GM23338 (cell line): Measurements from ENCODE around the gene SEZ6L. TPM values are rescaled to one million over a fixed set of nuclear protein-coding genes. Genes with fewer than 3 reads are reported as not detected.

ENCODE experiments used
- ATAC-seq: fragments of 200-7000 bp; cut with Tn5 transposase; 3 replicates; pipeline ENCODE4 v1.9.1; 2020
- DNase-seq: peaks from one replicate; pipeline ENCODE4 v3.0.0-alpha.2; 2015; ENCODE audit warnings: low spot score
- H2AFZ ChIP-seq: fragments of 200-600 bp; sonication (generic); 2 replicates; pipeline ENCODE4 v1.8.0; 2016; ENCODE audit warnings: antibody characterized with exemption, mild to moderate bottlenecking, moderate library complexity
- H3F3A ChIP-seq: fragments of 200-600 bp; sonication (generic); replicated peaks from 2 replicates; pipeline ENCODE4 v1.8.0; 2017; ENCODE audit warnings: antibody characterized with exemption, mixed run types, low read depth
- H3K27ac ChIP-seq: fragments of 200-600 bp; sonication (generic); 2 replicates; pipeline ENCODE4 v1.6.1; 2016; ENCODE audit warnings: low read depth
- H3K27me3 ChIP-seq: fragments of 200-600 bp; sonication (generic); 2 replicates; pipeline ENCODE4 v1.8.0; 2016; ENCODE audit warnings: mild to moderate bottlenecking, mixed run types, moderate library complexity; ENCODE audit not compliant: insufficient read depth
- H3K36me3 ChIP-seq: fragments of 200-600 bp; sonication (generic); 2 replicates; pipeline ENCODE4 v1.8.0; 2016; ENCODE audit warnings: mild to moderate bottlenecking; ENCODE audit not compliant: insufficient read depth
- H3K4me1 ChIP-seq: fragments of 200-600 bp; sonication (generic); 2 replicates; pipeline ENCODE4 v1.8.0; 2016; ENCODE audit warnings: mild to moderate bottlenecking, moderate library complexity; ENCODE audit not compliant: insufficient read depth
- H3K4me2 ChIP-seq: fragments of 200-600 bp; sonication (generic); 2 replicates; pipeline ENCODE4 v1.7.1; 2017; ENCODE audit warnings: mixed run types
- H3K4me3 ChIP-seq: fragments of 200-600 bp; sonication (generic); 2 replicates; pipeline ENCODE4 v1.6.1; 2016; ENCODE audit warnings: mixed run types
- H3K79me2 ChIP-seq: fragments of 200-600 bp; sonication (generic); replicated peaks from 2 replicates; pipeline ENCODE4 v1.8.0; 2017; ENCODE audit warnings: mild to moderate bottlenecking; ENCODE audit not compliant: insufficient read depth
- H3K9me2 ChIP-seq: fragments of 200-600 bp; sonication (generic); 2 replicates; pipeline ENCODE4 v1.8.0; 2017; ENCODE audit not compliant: insufficient read depth
- H4K20me1 ChIP-seq: fragments of 200-600 bp; sonication (generic); replicated peaks from 2 replicates; pipeline ENCODE4 v1.8.0; 2017; ENCODE audit warnings: mild to moderate bottlenecking; ENCODE audit not compliant: insufficient read depth
- H3K27ac Mint-ChIP-seq: 2 replicates; pipeline ENCODE4 v1.8.0; 2020; ENCODE audit warnings: inconsistent platforms, mild to moderate bottlenecking, moderate library complexity, mixed read lengths
- H3K27me3 Mint-ChIP-seq: 3 replicates; pipeline ENCODE4 v1.8.0; 2022; ENCODE audit warnings: low read depth, mild to moderate bottlenecking, moderate library complexity, mixed read lengths, inconsistent platforms; ENCODE audit not compliant: insufficient read depth, poor library complexity
- H3K36me3 Mint-ChIP-seq: 3 replicates; pipeline ENCODE4 v1.8.0; 2021; ENCODE audit warnings: low read depth, mild to moderate bottlenecking, inconsistent platforms, moderate library complexity, mixed read lengths
- H3K4me1 Mint-ChIP-seq: 3 replicates; pipeline ENCODE4 v1.8.0; 2020; ENCODE audit warnings: mild to moderate bottlenecking, inconsistent platforms, mixed read lengths
- H3K4me3 Mint-ChIP-seq: 3 replicates; pipeline ENCODE4 v1.8.0; 2021; ENCODE audit warnings: moderate library complexity, mild to moderate bottlenecking, inconsistent platforms, mixed read lengths
- H3K9me3 Mint-ChIP-seq: 3 replicates; pipeline ENCODE4 v1.8.0; 2020; ENCODE audit warnings: moderate library complexity, mild to moderate bottlenecking, inconsistent platforms, mixed read lengths
- CREB1 ChIP-seq: fragments of 250-450 bp; sonication (Bioruptor Pico); IDR thresholded peaks from 2 replicates; pipeline ENCODE4 v1.5.0; 2020; ENCODE audit warnings: low read depth, mild to moderate bottlenecking, moderate library complexity
- ETS1 ChIP-seq: IDR thresholded peaks from 2 replicates; pipeline ENCODE4 v1.6.1; 2016; ENCODE audit warnings: antibody characterized with exemption
- EZH2 ChIP-seq: fragments of 200-600 bp; sonication (generic); IDR thresholded peaks from one replicate; pipeline ENCODE4 v1.8.0; 2017; ENCODE audit warnings: antibody characterized with exemption, mild to moderate bottlenecking, low read depth; ENCODE audit not compliant: unreplicated experiment
- EZH2phosphoT487 ChIP-seq: fragments of 200-600 bp; sonication (generic); IDR thresholded peaks from one replicate; pipeline ENCODE4 v1.8.1; 2018; ENCODE audit warnings: antibody characterized with exemption; ENCODE audit not compliant: unreplicated experiment
- JUNB ChIP-seq: IDR thresholded peaks from one replicate; pipeline ENCODE4 v1.6.1; 2016; ENCODE audit warnings: antibody characterized with exemption; ENCODE audit not compliant: unreplicated experiment
- NANOG ChIP-seq: IDR thresholded peaks from 2 replicates; pipeline ENCODE4 v1.6.1; 2016; ENCODE audit warnings: antibody characterized with exemption, borderline replicate concordance
- POLR2AphosphoS5 ChIP-seq: IDR thresholded peaks from 2 replicates; pipeline ENCODE4 v1.6.1; 2016; ENCODE audit warnings: antibody characterized with exemption, low read depth
- STAT1 ChIP-seq: IDR thresholded peaks from one replicate; pipeline ENCODE4 v1.6.1; 2016; ENCODE audit warnings: antibody characterized with exemption; ENCODE audit not compliant: unreplicated experiment
- ZNF114 ChIP-seq: fragments of 250-450 bp; sonication (Bioruptor Pico); IDR thresholded peaks from 2 replicates; pipeline ENCODE4 v1.5.0; 2020; ENCODE audit warnings: mild to moderate bottlenecking, moderate library complexity
- ZNF331 ChIP-seq: fragments of 250-450 bp; sonication (Bioruptor Pico); IDR thresholded peaks from 2 replicates; pipeline ENCODE4 v1.5.0; 2020; ENCODE audit warnings: low read depth, mild to moderate bottlenecking, moderate library complexity
- ZNF462 ChIP-seq: fragments of 250-450 bp; sonication (Bioruptor Pico); IDR thresholded peaks from 2 replicates; pipeline ENCODE4 v1.5.0; 2020; ENCODE audit warnings: mild to moderate bottlenecking, moderate library complexity
- polyA plus RNA-seq: library from polyadenylated mRNA; unstranded; fragments of >200 nt; fragmentation: Nextera tagmentation; extraction: Ambion mirVana; gene quantifications from 2 replicates; pipeline ENCODE4 v1.2.1, GENCODE V29; 2016
- total RNA-seq: library from RNA; depleted of rRNA; stranded (reverse); fragments of >200 nt; shearing (Covaris generic); gene quantifications from 2 replicates; pipeline ENCODE4 v1.2.3, GENCODE V29; 2014
- TF ChIP-seq, protein P1 (sequence below), 2 experiments: fragments of 200-600 bp in 1 of 2; sonication (generic) in 1 of 2; conservative IDR thresholded peaks; 2 replicates each; pipeline versions ENCODE4 v1.5.1 to v1.6.1; 2016 to 2017; ENCODE audit warnings: antibody characterized with exemption in 2 of 2, low read depth in 2 of 2, mild to moderate bottlenecking in 2 of 2, moderate library complexity in 1 of 2
- TF ChIP-seq, protein P2 (sequence below): IDR thresholded peaks from one replicate; pipeline ENCODE4 v1.6.1; 2018; ENCODE audit warnings: antibody characterized with exemption; ENCODE audit not compliant: unreplicated experiment

Gene SEZ6L
- total and polyA plus RNA-seq, 2 experiments from 2014 or later: 0.13 to 0.24 TPM

GRCh38 chr22:26324150-26324549 is 154.9 kb downstream of the SEZ6L start:
- Mint-ChIP-seq H3K27ac (no peak overlapping the region), H3K27me3 (peaks cover 2% of the 10 kb centered on the region), H3K4me3 (no peak overlapping the region), H3K36me3 (no peaks in the 10 kb centered on the region), H3K4me1 (no peaks in the 10 kb centered on the region), H3K9me3 (no peaks in the 10 kb centered on the region)
- Histone ChIP-seq H3K27me3 (no peaks in the 10 kb centered on the region), H3K27ac (no peak overlapping the region), H3F3A (no peaks in the 10 kb centered on the region), H4K20me1 (no peaks in the 10 kb centered on the region; the same call in 1 of the 2 replicates), H2AFZ (no peak overlapping the region), H3K4me1 (no peaks in the 10 kb centered on the region), H3K4me2 (no peak overlapping the region), H3K9me2 (no peaks in the 10 kb centered on the region), H3K36me3 (no peaks in the 10 kb centered on the region), H3K79me2 (no peaks in the 10 kb centered on the region), H3K4me3 (no peak overlapping the region)
- ATAC-seq (no peak), DNase-seq (no peak)
- TF ChIP-seq STAT1: no peak
- TF ChIP-seq POLR2AphosphoS5: no peak
- TF ChIP-seq, protein P1, sequence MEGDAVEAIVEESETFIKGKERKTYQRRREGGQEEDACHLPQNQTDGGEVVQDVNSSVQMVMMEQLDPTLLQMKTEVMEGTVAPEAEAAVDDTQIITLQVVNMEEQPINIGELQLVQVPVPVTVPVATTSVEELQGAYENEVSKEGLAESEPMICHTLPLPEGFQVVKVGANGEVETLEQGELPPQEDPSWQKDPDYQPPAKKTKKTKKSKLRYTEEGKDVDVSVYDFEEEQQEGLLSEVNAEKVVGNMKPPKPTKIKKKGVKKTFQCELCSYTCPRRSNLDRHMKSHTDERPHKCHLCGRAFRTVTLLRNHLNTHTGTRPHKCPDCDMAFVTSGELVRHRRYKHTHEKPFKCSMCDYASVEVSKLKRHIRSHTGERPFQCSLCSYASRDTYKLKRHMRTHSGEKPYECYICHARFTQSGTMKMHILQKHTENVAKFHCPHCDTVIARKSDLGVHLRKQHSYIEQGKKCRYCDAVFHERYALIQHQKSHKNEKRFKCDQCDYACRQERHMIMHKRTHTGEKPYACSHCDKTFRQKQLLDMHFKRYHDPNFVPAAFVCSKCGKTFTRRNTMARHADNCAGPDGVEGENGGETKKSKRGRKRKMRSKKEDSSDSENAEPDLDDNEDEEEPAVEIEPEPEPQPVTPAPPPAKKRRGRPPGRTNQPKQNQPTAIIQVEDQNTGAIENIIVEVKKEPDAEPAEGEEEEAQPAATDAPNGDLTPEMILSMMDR (conservative IDR thresholded peaks at IDR 0.05; ENCODE audit: low read depth in 2 of 2): no peak
- TF ChIP-seq, protein P2, sequence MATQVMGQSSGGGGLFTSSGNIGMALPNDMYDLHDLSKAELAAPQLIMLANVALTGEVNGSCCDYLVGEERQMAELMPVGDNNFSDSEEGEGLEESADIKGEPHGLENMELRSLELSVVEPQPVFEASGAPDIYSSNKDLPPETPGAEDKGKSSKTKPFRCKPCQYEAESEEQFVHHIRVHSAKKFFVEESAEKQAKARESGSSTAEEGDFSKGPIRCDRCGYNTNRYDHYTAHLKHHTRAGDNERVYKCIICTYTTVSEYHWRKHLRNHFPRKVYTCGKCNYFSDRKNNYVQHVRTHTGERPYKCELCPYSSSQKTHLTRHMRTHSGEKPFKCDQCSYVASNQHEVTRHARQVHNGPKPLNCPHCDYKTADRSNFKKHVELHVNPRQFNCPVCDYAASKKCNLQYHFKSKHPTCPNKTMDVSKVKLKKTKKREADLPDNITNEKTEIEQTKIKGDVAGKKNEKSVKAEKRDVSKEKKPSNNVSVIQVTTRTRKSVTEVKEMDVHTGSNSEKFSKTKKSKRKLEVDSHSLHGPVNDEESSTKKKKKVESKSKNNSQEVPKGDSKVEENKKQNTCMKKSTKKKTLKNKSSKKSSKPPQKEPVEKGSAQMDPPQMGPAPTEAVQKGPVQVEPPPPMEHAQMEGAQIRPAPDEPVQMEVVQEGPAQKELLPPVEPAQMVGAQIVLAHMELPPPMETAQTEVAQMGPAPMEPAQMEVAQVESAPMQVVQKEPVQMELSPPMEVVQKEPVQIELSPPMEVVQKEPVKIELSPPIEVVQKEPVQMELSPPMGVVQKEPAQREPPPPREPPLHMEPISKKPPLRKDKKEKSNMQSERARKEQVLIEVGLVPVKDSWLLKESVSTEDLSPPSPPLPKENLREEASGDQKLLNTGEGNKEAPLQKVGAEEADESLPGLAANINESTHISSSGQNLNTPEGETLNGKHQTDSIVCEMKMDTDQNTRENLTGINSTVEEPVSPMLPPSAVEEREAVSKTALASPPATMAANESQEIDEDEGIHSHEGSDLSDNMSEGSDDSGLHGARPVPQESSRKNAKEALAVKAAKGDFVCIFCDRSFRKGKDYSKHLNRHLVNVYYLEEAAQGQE: no peak
- TF ChIP-seq ETS1: no peak
- no peak for TF ChIP-seq ZNF114 (CRISPR knock-in tag)
- no peak for TF ChIP-seq JUNB
- TF ChIP-seq NANOG: no peak
- no peak for TF ChIP-seq ZNF462 (CRISPR knock-in tag)
- TF ChIP-seq ZNF331: no peak
- no peak for TF ChIP-seq EZH2phosphoT487
- TF ChIP-seq CREB1 (CRISPR knock-in tag): no peak
- TF ChIP-seq EZH2: no peak
